GM12865 (cell line): ENCODE results near the gene GLCCI1.

Experiments
- DNase-seq: peaks from one replicate; pipeline ENCODE4 v3.0.0; 2010; ENCODE audit warnings: low read depth
- H3K4me3 ChIP-seq: 2 replicates; pipeline ENCODE4 v1.5.1; 2011; ENCODE audit warnings: mild to moderate bottlenecking, low read depth, low read length, control low read depth
- CTCF ChIP-seq: IDR thresholded peaks from 2 replicates; pipeline ENCODE4 v1.5.1; 2011; ENCODE audit warnings: low read length, control low read depth, low read depth, inconsistent platforms; ENCODE audit not compliant: insufficient read depth; ENCODE audit errors: missing control alignments

The GLCCI1 gene

GRCh38 chr7:8017423-8017822 lies 48.8 kb downstream of the GLCCI1 start:
- no peak for DNase-seq
- no peak for TF ChIP-seq CTCF
- H3K4me3 ChIP-seq: no peak overlapping the region

GRCh38 chr7:8018961-8019360 lies 50.4 kb downstream of the GLCCI1 start:
- DNase-seq: no peak
- no peak overlapping the region for H3K4me3 ChIP-seq
- no peak for TF ChIP-seq CTCF

- DNase-seq: no peak
- H3K4me3 ChIP-seq: no peak overlapping the region
- TF ChIP-seq CTCF: no peak
Observed at GRCh38 chr7:8022628-8023027, 54.0 kb downstream of the GLCCI1 start.

- no peak overlapping the region for H3K4me3 ChIP-seq
- no peak for TF ChIP-seq CTCF
- DNase-seq: no peak
Observed at GRCh38 chr7:8035192-8035591, 66.6 kb downstream of the GLCCI1 start.

GRCh38 chr7:8035647-8036518 lies 67.3 kb downstream of the GLCCI1 start:
- DNase-seq: peak; percentile 64
- H3K4me3 ChIP-seq: no peak overlapping the region
- TF ChIP-seq CTCF: peak; percentile 54

GRCh38 chr7:8037151-8037550 lies 68.6 kb downstream of the GLCCI1 start:
- H3K4me3 ChIP-seq: no peak overlapping the region
- no peak for TF ChIP-seq CTCF
- DNase-seq: no peak
